Left renal cortex interstitium (tissue), 4 donors: ENCODE results near the gene MTA3. TPM values are rescaled to one million over a fixed set of nuclear protein-coding genes. Genes with fewer than 3 reads are reported as not detected.

Experiments
- DNase-seq, 4 donors: peaks; one replicate each; pipeline ENCODE4 v3.0.0-alpha.2; 2013; ENCODE audit warnings: low read depth in 4 of 4, low spot score in 2 of 4, missing footprints in 1 of 4
- polyA plus RNA-seq, 4 donors: library from polyadenylated mRNA; unstranded; fragments of 120-200 nt; gene quantifications; one replicate each; pipeline ENCODE4 v1.2.1, GENCODE V29; 2013; ENCODE audit not compliant: insufficient read length in 4 of 4

Gene MTA3
- polyA plus RNA-seq, 4 donors = 60.8 to 83.8 (median 67.7) TPM

- DNase-seq = no peak
These were observed 226.0 kb downstream of the MTA3 start for GRCh38 chr2:42794271-42795046.

- DNase-seq = no peak
These were observed 226.8 kb downstream of the MTA3 start for GRCh38 chr2:42795275-42795674.

GRCh38 chr2:42795841-42796301 is 227.4 kb downstream of the MTA3 start:
- DNase-seq = no peak

DNA sequence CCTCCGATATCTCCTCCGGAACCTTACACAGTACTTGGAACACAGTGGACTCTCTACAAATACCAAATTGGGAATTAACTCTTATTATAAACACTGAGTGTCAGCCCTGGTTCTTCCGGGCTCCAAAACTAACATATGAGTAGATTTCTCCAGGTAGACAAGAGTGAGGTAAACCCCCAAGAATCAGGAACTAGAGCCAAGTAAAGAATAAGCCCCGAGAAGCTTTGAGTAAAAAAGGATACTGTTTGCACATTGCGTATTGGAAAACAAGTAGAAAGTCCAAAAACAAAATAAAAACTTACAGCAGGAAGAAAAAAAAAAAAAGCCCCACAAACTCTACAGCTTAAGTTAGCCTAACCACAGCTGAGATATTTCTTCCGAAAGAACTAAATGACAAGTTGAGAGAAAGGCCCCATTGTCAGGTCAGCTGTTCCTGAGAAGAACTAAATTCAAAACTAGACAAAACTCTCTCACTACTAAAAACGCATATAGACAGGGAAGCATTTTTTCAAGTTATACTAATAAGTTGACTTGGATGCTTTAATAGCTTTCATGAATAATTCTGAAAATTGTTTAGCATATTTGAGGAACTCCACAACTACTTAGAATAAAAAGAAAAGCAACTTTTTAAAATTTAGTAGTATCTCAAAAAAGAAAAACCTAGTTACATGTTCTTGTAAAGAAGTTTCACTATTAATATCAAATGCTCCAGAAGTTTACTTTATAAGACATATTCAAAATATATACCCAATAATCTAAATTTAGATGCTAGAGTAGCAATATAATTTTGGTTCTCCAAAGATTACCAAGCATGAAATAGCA is 228.2 kb downstream of the MTA3 start:
- no peak for DNase-seq

- DNase-seq = no peak
These were observed 228.8 kb downstream of the MTA3 start for GRCh38 chr2:42797281-42797680.

- no peak for DNase-seq
These were observed 231.4 kb downstream of the MTA3 start for GRCh38 chr2:42799881-42800280.

- no peak for DNase-seq
These were observed 232.1 kb downstream of the MTA3 start for GRCh38 chr2:42800461-42800962.

DNA sequence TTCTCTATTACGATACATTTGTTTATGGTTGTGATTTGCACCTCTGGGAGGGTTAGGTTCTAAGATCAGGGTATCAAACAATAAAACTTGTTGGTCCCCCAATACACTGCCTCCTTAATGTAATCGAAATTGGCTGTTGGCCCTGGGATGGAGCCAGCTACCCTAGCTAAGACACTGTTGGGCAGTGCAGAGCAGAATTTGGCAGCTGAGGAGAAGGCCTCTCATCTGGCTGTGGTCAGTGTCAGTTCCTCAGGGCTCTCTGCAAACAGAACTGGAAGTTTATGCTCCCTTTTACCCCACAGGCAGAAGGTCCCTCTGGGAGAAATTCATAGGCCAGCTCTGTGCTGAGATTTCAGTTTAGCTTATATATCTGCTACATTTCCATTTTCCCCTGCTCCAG is 232.5 kb downstream of the MTA3 start:
- no peak for DNase-seq

- DNase-seq = no peak
These were observed 232.9 kb downstream of the MTA3 start for GRCh38 chr2:42801381-42801780.

DNA sequence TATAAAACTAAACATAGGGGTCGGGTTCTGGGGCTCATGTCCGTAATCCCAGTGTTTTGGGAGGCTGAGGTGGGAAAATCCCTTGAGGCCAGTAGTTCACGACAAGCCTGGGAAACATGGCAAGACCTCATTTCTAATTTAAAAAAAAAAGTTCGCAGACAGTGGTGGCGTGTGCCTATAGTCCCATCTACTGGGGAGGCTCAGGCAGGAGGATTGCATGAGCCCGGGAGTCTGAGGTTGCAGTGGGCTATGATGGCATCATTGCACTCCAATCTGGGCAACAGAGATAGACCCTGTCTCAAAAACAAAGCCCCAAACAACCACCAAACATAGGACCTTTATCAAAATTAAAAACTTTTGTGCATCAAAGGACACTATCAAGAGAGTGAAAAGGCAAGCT is 233.7 kb downstream of the MTA3 start:
- DNase-seq = no peak

DNA sequence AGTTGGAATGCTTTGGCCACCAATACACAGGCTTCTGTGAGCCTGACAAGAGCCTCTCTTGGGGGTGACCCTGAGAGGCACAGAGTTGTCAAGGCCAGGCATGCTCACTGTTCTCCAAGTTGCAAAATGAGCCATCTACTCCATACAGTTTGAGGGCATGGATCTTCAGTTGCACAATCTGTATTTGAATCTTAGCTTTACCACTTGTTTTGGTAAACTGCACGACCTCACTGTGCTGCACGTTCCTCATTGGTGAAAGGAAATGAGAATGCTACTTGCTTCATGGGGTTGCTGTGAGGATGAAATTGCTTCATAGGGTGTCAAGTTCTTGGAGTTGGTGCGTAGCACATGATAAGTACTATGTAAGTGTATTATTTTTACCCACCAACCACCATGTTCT is 235.9 kb downstream of the MTA3 start:
- no peak for DNase-seq

DNA sequence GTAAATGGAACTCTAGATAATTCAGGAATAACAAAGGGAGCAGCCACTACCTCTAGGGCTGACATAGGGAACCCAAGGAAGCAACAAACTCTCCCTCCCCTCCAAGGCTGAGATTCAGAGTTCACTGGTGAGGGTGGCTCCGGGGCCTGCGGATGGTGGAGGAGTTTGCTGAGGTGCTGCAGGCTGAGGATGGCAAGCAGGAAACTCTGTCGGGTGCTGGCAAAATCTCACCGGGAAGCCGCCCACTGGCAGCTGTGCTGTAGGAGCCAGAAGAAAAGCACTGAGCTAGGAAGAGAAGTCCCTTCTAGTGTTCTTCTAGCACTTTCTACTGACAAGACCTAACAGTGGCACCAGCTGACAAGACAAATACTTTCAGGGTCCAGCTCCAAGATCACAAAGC is 236.5 kb downstream of the MTA3 start:
- DNase-seq = no peak

Other genes starting within 250 kb of the MTA3 start
- gene COX7A2L, start 207.4 kb upstream of the MTA3 start, polyA plus RNA-seq = 100 to 1,000 TPM; 154 to 221 (median 184) TPM
- gene KCNG3, start 74.7 kb upstream of the MTA3 start, polyA plus RNA-seq = 1 to 10 TPM in 2 of 4 donors, under 1 TPM in 2; 0.86 to 1.1 (median 0.94) TPM
- 10 to 100 TPM in 2 of 4 donors, 1 to 10 TPM in 2; 6.0 to 13.2 (median 10.3) TPM for gene OXER1, start 195.5 kb downstream of the MTA3 start, polyA plus RNA-seq
- gene HAAO, start 224.0 kb downstream of the MTA3 start, polyA plus RNA-seq = 10 to 100 TPM; 36.7 to 56.0 (median 45.6) TPM